ENCODE measurements around the gene METAP1D. TPM values are rescaled to one million over a fixed set of nuclear protein-coding genes. Genes with fewer than 3 reads are reported as not detected.

The METAP1D gene
- polyA plus RNA-seq, 1 of the 3 experiments (the other 2 are of a cell fraction) = 10.3 TPM

- Histone ChIP-seq H3K4me1 (ENCODE audit: control insufficient read depth in 1 of 2, insufficient read depth in 2 of 2, low read depth in 1 of 2, low read length in 1 of 2) (peaks cover 0 to 4% of the 10 kb centered on the region in 2 experiments; a peak in 1 of 4 replicates), H3K9ac (no peak overlapping the region), H3K9me2 (no peaks in the 10 kb centered on the region), H3K27me3 (ENCODE audit: insufficient read depth) (no peaks in the 10 kb centered on the region), H3K9me3 (no peaks in the 10 kb centered on the region; the same call in 1 of the 2 replicates), H3K4me3 (ENCODE audit: low read depth in 2 of 2, low read length in 1 of 2) (no peak overlapping the region), H4K20me1 (ENCODE audit: insufficient read depth) (no peaks in the 10 kb centered on the region), H3K36me3 (replicated peaks in 1 of 2; ENCODE audit: control insufficient read depth in 1 of 2, insufficient read depth in 2 of 2, low read length in 1 of 2) (no peaks in the 10 kb centered on the region), H3F3A (replicated peaks; ENCODE audit: insufficient read depth) (peaks cover 2% of the 10 kb centered on the region), H3K27ac (ENCODE audit: low read depth in 2 of 2, low read length in 1 of 2) (no peak overlapping the region), H3K79me2 (ENCODE audit: insufficient read depth) (no peaks in the 10 kb centered on the region), H3K4me2 (no peak overlapping the region), H2AFZ (ENCODE audit: low read depth) (no peak overlapping the region)
- no peak for DNase-seq
- ChIA-PET POLR2A (no interaction called here), CTCF (interaction anchor here (1.1 to 1.4 kb wide), 2 partner anchors 9 to 12 kb away, joined by 3 to 4 read pairs; no protein-coding TSS in a partner anchor)
- WGBS (ENCODE audit: low lambda C conversion rate) = 86% methylated on average over 3 of the region's 3 CpGs
- TF ChIP-seq RAD21 (IDR thresholded peaks at IDR 0.05; ENCODE audit: low read length) = no peak
- TF ChIP-seq TEAD4 (IDR thresholded peaks at IDR 0.05; ENCODE audit: borderline replicate concordance, insufficient read depth) = no peak
- TF ChIP-seq MXI1 (IDR thresholded peaks at IDR 0.05; ENCODE audit: low read depth, low read length) = no peak
- TF ChIP-seq FOSL2 (IDR thresholded peaks at IDR 0.05; ENCODE audit: borderline replicate concordance, low read depth) = no peak
- no peak for TF ChIP-seq CTCF (IDR thresholded peaks at IDR 0.05)
- no peak for TF ChIP-seq GABPA (IDR thresholded peaks at IDR 0.05; ENCODE audit: low read depth)
- TF ChIP-seq NRF1 (IDR thresholded peaks at IDR 0.05; ENCODE audit: low read depth, low read length) = no peak
- no peak for TF ChIP-seq ELF1 (IDR thresholded peaks at IDR 0.05)
- no peak for TF ChIP-seq USF1 (IDR thresholded peaks at IDR 0.05; ENCODE audit: borderline replicate concordance, low read depth)
- no peak for TF ChIP-seq SMC3 (IDR thresholded peaks at IDR 0.05; ENCODE audit: low read depth, low read length)
- TF ChIP-seq RFX5 (IDR thresholded peaks at IDR 0.05; ENCODE audit: low read length) = no peak
- no peak for TF ChIP-seq TCF12 (IDR thresholded peaks at IDR 0.05)
Observed at GRCh38 chr2:172072303-172072702, 72.5 kb downstream of the METAP1D start.

GRCh38 chr2:172072706-172073105 is 73.0 kb downstream of the METAP1D start:
- CTCF ChIA-PET = interaction anchor here (1.1 to 1.4 kb wide), 2 partner anchors 9 to 12 kb away, joined by 3 to 4 read pairs; no protein-coding TSS in a partner anchor
- Histone ChIP-seq H3K27ac (ENCODE audit: low read depth in 2 of 2, low read length in 1 of 2) (no peak overlapping the region), H3K4me1 (ENCODE audit: control insufficient read depth in 1 of 2, insufficient read depth in 2 of 2, low read depth in 1 of 2, low read length in 1 of 2) (peaks cover 0 to 4% of the 10 kb centered on the region in 2 experiments; a peak in 1 of 4 replicates)

More at GRCh38 chr2:172072706-172073105, 73.0 kb downstream of the METAP1D start:
- POLR2A ChIA-PET = no interaction called here
- no peak overlapping the region for H3K4me3 ChIP-seq (ENCODE audit: low read depth in 2 of 2, low read length in 1 of 2)
- H3K27me3 ChIP-seq (ENCODE audit: insufficient read depth) = no peaks in the 10 kb centered on the region
- H3K79me2 ChIP-seq (ENCODE audit: insufficient read depth) = no peaks in the 10 kb centered on the region
- H3K9me3 ChIP-seq = no peaks in the 10 kb centered on the region; the same call in 1 of the 2 replicates
- peaks cover 2% of the 10 kb centered on the region for H3F3A ChIP-seq (replicated peaks; ENCODE audit: insufficient read depth)
- no peak overlapping the region for H3K9ac ChIP-seq
- 87% methylated on average over 2 of the region's 2 CpGs for WGBS (ENCODE audit: low lambda C conversion rate)
- no peak for DNase-seq
- no peak overlapping the region for H2AFZ ChIP-seq (ENCODE audit: low read depth)
- H3K36me3 ChIP-seq (replicated peaks in 1 of 2; ENCODE audit: control insufficient read depth in 1 of 2, insufficient read depth in 2 of 2, low read length in 1 of 2) = no peaks in the 10 kb centered on the region
- no peak for TF ChIP-seq USF2 (IDR thresholded peaks at IDR 0.05; ENCODE audit: borderline replicate concordance, low read depth, low read length)
- no peak for TF ChIP-seq MEF2A (IDR thresholded peaks at IDR 0.05; ENCODE audit: borderline replicate concordance, low read depth)
- no peak for TF ChIP-seq EP300 (IDR thresholded peaks at IDR 0.05; ENCODE audit: borderline replicate concordance in 1 of 2, low read depth in 1 of 2, low read length in 1 of 2)
- no peak for TF ChIP-seq ELF1 (IDR thresholded peaks at IDR 0.05)
- H4K20me1 ChIP-seq (ENCODE audit: insufficient read depth) = no peaks in the 10 kb centered on the region
- no peaks in the 10 kb centered on the region for H3K9me2 ChIP-seq
- no peak overlapping the region for H3K4me2 ChIP-seq

All from SK-N-SH (cell line).